Panc1 (cell line): ENCODE data around the gene MAP3K12.

ENCODE experiments used
- POLR2AphosphoS5 ChIP-seq: IDR thresholded peaks from 2 replicates; pipeline ENCODE4 v1.6.1; 2012; ENCODE audit warnings: mild to moderate bottlenecking, low read depth, low read length, moderate library complexity
- REST ChIP-seq, 2 experiments: IDR thresholded peaks; 2 replicates each; pipeline ENCODE4 v1.6.1; 2011 to 2012; ENCODE audit warnings: low read depth in 2 of 2, control low read depth in 1 of 2, low read length in 1 of 2, mild to moderate bottlenecking in 1 of 2, moderate library complexity in 1 of 2; ENCODE audit not compliant: insufficient read depth in 1 of 2
- SIN3A ChIP-seq: IDR thresholded peaks from 2 replicates; pipeline ENCODE4 v1.6.1; 2012; ENCODE audit warnings: low read depth, mild to moderate bottlenecking, low read length, moderate library complexity, borderline replicate concordance; ENCODE audit not compliant: insufficient read depth
- TF ChIP-seq, protein P1 (sequence below): fragments of 450-650 bp; IDR thresholded peaks from 2 replicates; pipeline ENCODE4 v1.5.1; 2017; ENCODE audit warnings: mild to moderate bottlenecking

DNA sequence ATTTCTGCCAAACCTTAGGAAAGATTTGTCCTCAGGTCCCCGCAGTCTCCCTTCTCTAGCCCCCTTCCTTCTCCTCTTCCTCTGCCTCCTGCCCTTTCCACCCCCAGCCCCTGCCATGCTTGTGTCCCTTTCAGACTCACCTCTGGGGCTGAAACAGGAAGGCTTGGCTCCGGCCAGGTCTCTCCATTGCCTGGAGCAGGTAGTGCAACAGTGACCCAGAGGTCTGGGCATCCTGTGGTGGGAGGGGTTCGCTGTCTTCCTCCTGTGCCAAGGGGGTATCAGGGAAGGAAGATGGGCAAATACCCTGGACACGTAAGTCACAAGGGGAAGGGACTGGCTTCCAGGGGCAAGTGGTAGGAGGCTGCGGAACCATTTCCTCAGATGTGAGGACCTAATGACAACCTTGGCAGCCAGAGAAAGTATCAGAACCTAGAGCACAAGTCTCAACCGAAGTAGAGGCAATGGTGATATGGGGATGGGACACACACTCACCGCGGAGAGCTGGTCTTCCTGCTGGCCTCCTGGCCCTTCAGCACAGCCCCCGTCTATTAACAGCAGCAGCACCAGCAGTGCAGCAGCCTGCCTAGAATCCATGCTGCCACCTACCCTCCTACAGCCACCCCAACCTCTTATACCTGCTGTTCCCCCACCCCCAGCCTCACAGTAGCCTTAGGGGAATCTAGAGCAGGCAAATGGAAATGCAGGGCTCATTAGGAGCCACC lies 7.8 kb upstream of the MAP3K12 start, which contains the start of gene NPFF:
- no peak for TF ChIP-seq REST (IDR thresholded peaks at IDR 0.05; ENCODE audit: insufficient read depth in 1 of 2, low read depth in 2 of 2, low read length in 1 of 2)
- no peak for TF ChIP-seq POLR2AphosphoS5
- TF ChIP-seq, protein P1, sequence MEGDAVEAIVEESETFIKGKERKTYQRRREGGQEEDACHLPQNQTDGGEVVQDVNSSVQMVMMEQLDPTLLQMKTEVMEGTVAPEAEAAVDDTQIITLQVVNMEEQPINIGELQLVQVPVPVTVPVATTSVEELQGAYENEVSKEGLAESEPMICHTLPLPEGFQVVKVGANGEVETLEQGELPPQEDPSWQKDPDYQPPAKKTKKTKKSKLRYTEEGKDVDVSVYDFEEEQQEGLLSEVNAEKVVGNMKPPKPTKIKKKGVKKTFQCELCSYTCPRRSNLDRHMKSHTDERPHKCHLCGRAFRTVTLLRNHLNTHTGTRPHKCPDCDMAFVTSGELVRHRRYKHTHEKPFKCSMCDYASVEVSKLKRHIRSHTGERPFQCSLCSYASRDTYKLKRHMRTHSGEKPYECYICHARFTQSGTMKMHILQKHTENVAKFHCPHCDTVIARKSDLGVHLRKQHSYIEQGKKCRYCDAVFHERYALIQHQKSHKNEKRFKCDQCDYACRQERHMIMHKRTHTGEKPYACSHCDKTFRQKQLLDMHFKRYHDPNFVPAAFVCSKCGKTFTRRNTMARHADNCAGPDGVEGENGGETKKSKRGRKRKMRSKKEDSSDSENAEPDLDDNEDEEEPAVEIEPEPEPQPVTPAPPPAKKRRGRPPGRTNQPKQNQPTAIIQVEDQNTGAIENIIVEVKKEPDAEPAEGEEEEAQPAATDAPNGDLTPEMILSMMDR, result no peak
- no peak for TF ChIP-seq SIN3A
